ENCODE measurements around the gene E4F1.

DNA sequence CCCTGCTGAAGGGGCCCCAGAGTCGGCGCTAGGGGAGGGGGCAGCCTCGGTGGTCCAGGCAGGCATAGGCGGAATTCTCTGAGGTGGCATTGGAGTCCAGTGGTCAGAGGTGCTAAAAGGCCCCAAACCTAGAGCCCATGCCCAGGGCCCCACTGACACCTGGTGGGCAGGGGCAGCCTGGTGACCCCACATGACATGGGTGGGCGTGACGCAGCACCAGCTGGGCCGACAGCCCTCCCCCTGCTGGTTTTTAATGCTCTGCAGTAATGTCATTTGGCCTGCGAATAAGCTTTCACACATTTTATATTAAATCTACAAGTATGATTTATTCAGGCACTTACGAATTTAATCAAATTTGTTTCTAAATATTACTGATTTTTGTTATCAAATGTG lies 46.7 kb downstream of the E4F1 start:
- TF ChIP-seq CREB5 (CRISPR knock-in tag; IDR thresholded peaks at IDR 0.05; ENCODE audit: low read depth) (no peak), ARNTL (CRISPR knock-in tag; IDR thresholded peaks at IDR 0.05; ENCODE audit: borderline replicate concordance, low read depth) (no peak), ESRRG (CRISPR knock-in tag; IDR thresholded peaks at IDR 0.05) (no peak), ZNF8 (CRISPR knock-in tag; IDR thresholded peaks at IDR 0.05) (no peak), ZNF70 (CRISPR knock-in tag; IDR thresholded peaks at IDR 0.05) (no peak), SNAI2 (CRISPR knock-in tag; IDR thresholded peaks at IDR 0.05) (no peak), PATZ1 (CRISPR knock-in tag; IDR thresholded peaks at IDR 0.05; ENCODE audit: borderline replicate concordance) (no peak), RARB (CRISPR knock-in tag; IDR thresholded peaks at IDR 0.05) (no peak), PPARA (CRISPR knock-in tag; IDR thresholded peaks at IDR 0.05; ENCODE audit: borderline replicate concordance) (no peak), ZC3H10 (CRISPR knock-in tag; IDR thresholded peaks at IDR 0.05) (no peak), BACH2 (CRISPR knock-in tag; IDR thresholded peaks at IDR 0.05; ENCODE audit: borderline replicate concordance) (no peak)
